GM12874 (cell line): ENCODE measurements around the gene ERBIN.

Experiments
- CTCF ChIP-seq: IDR thresholded peaks from 2 replicates; pipeline ENCODE4 v1.5.1; 2011; ENCODE audit warnings: low read depth, mild to moderate bottlenecking, control low read depth, low read length, moderate library complexity; ENCODE audit not compliant: insufficient read depth

The ERBIN gene

GRCh38 chr5:65923339-65923738 lies 3.0 kb upstream of the ERBIN start:
- TF ChIP-seq CTCF: no peak

DNA sequence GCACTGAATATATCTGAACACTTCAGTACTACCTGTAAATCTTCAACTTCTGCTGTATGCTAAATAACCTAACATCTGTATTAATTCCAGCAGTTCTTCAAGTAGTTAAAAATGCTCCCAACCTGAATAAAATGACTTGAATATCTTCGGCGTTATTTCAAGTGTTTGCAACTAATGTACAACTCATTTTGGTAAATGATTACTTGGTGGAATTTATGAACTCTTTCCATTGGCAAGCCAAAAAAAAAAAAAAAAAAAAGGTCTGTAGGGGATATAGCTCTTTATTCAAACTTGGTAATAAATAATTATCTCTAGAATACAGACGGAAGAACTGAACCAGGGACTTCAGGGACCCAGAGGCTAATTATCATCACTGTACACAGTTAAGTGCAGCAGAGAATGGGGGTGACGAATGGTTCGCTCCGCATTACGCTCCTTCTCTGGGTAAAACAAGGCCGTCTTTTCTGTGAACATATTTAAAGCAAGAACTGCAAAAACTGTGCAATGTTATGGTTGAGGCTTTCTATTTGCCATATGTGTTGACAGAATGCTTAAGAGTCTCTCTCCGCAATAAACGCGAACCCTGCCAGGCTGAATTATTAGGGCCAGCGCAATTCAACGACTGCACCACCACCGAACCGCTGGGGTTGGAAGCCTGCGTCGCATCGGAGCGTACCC lies 1.9 kb upstream of the ERBIN start:
- no peak for TF ChIP-seq CTCF

- TF ChIP-seq CTCF: no peak
Measured at GRCh38 chr5:65925044-65925600, 1.3 kb upstream of the ERBIN start.

- TF ChIP-seq CTCF: peak; percentile 46
Measured at GRCh38 chr5:65925601-65926275, 637 bp upstream of the ERBIN start.

GRCh38 chr5:65926893-65927292 lies 518 bp downstream of the ERBIN start:
- no peak for TF ChIP-seq CTCF

DNA sequence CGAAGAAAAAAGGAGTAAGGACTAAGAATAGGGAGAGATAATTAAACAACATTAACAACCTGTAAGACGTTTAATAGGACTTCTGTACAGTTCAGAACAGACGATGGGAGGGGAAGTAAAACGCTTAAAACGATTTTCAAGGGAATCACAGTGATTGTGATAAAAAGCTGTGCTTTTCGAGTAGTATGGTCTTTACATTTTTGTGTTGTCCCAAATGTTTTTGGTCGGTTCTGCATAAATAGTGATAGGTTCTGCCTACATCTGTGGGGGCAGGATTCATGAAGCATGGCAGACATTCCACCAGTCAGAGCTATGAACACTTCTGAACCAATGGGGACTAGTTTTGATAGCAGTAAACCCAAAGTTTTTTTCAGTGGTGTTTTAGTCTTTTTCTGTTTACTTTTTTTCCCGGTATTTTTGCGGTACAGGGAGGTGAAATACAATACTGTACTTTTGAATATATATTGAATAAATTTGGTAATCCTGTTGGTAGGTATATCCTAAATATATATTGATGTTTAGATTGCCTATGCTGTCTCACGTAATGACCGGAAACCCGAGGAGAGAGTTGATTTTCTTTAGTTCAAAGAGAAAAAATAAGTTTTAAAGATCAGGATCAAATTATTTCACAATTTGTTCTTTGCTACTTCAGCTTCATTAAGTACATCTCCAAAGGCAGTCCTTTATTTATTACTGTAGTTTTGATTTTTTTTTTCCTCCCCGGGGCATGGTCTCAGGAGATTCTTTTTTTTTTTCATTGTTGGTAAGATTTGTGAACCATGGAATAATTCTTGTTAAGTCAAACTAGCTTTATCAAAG lies 1.3 kb downstream of the ERBIN start:
- TF ChIP-seq CTCF: no peak

GRCh38 chr5:65928322-65928752 lies 2.0 kb downstream of the ERBIN start:
- no peak for TF ChIP-seq CTCF
